HCT116 (cell line): Measurements from ENCODE around the gene STRC. TPM values are rescaled to one million over a fixed set of nuclear protein-coding genes. Genes with fewer than 3 reads are reported as not detected.

Source experiments
- ATAC-seq: fragments of 200-7000 bp; cut with Tn5 transposase; 2 replicates; pipeline ENCODE4 v1.9.1; 2020; ENCODE audit warnings: mild to moderate bottlenecking, moderate library complexity
- BruUV-seq: library from RNA; stranded (reverse); fragments of 400-500 nt; replicated peaks from 2 replicates; lab custom pipeline; 2021; lab: Mats Ljungman, UMichigan
- CTCF ChIA-PET: fragments of 300-600 bp; sonication (Branson Sonifier 250); formaldehyde crosslinking; loops from one replicate; lab custom pipeline; 2021; ENCODE audit warnings: antibody characterized with exemption; lab: Charles Lee
- POLR2A ChIA-PET: fragments of 300-600, 350-600 bp; sonication (Branson Sonifier 250); formaldehyde crosslinking; loops from one replicate; lab custom pipeline; 2021; ENCODE audit warnings: antibody characterized with exemption; lab: Charles Lee
- RAD21 ChIA-PET, 2 experiments: fragments of 300-600 bp; sonication (Branson Sonifier 250); formaldehyde crosslinking; loops; one replicate each; lab custom pipeline; 2023; ENCODE audit warnings: low total read pairs in 2 of 2; ENCODE audit not compliant: uncharacterized antibody in 2 of 2, unreplicated experiment in 2 of 2, low non-redundant PET in 1 of 2; lab: Charles Lee
- DNase-seq: peaks from one replicate; pipeline ENCODE4 v3.0.0-alpha.2; 2010; ENCODE audit warnings: low read depth, low spot score
- H2AFZ ChIP-seq: fragments of 200-600 bp; shearing (Covaris generic), sonication (generic); 2 replicates; pipeline ENCODE4 v1.6.1; 2017; ENCODE audit warnings: low read depth, mixed run types, mixed read lengths, antibody characterized with exemption, low read length; ENCODE audit not compliant: poor library complexity, severe bottlenecking
- H3K27ac ChIP-seq: 2 replicates; pipeline ENCODE4 v1.5.1; 2012; ENCODE audit warnings: low read depth, low read length
- H3K27me3 ChIP-seq: fragments of 200-600 bp; sonication (generic); 2 replicates; pipeline ENCODE4 v1.6.1; 2016; ENCODE audit warnings: mixed run types, low read length, mixed read lengths; ENCODE audit not compliant: insufficient read depth
- H3K36me3 ChIP-seq, 2 experiments: fragments of 200-500 bp in 1 of 2; fragments of 200-600 bp in 1 of 2; sonication (Bioruptor generic) in 1 of 2; sonication (generic) in 1 of 2; 2 replicates each; pipeline versions ENCODE4 v1.5.1 to v1.6.1; 2014 to 2016; ENCODE audit warnings: low read length in 2 of 2, inconsistent platforms in 1 of 2, mixed read lengths in 1 of 2, mixed run types in 1 of 2; ENCODE audit not compliant: insufficient read depth in 2 of 2, control insufficient read depth in 1 of 2
- H3K4me1 ChIP-seq, 2 experiments: fragments of 200-600 bp in 1 of 2; sonication (generic) in 1 of 2; 2 replicates each; pipeline versions ENCODE4 v1.5.1 to v1.6.1; 2012 to 2017; ENCODE audit warnings: low read length in 2 of 2, inconsistent platforms in 1 of 2, mild to moderate bottlenecking in 1 of 2, mixed read lengths in 1 of 2, mixed run types in 1 of 2, moderate library complexity in 1 of 2; ENCODE audit not compliant: insufficient read depth in 2 of 2, control insufficient read depth in 1 of 2
- H3K4me2 ChIP-seq: fragments of 200-600 bp; sonication (generic); 2 replicates; pipeline ENCODE4 v1.6.1; 2017; ENCODE audit warnings: mixed run types, low read length, mixed read lengths
- H3K4me3 ChIP-seq, 2 experiments: fragments of 200-600 bp in 1 of 2; sonication (generic) in 1 of 2; replicated peaks in 1 of 2; 2 replicates each; pipeline ENCODE4 v1.5.1; 2011 to 2016; ENCODE audit warnings: low read length in 2 of 2, control low read depth in 1 of 2, low read depth in 1 of 2, mild to moderate bottlenecking in 1 of 2, mixed read lengths in 1 of 2, mixed run types in 1 of 2
- H3K79me2 ChIP-seq: fragments of 200-600 bp; sonication (generic); 2 replicates; pipeline ENCODE4 v1.6.1; 2017; ENCODE audit warnings: mild to moderate bottlenecking, mixed run types, low read length, moderate library complexity, mixed read lengths; ENCODE audit not compliant: insufficient read depth
- H3K9ac ChIP-seq: fragments of 200-600 bp; sonication (generic); 2 replicates; pipeline ENCODE4 v1.6.1; 2016; ENCODE audit warnings: low read length, mixed read lengths
- H3K9me2 ChIP-seq: fragments of 200-600 bp; sonication (generic), shearing (Covaris generic); 2 replicates; pipeline ENCODE4 v1.6.1; 2017; ENCODE audit warnings: mixed run types, mild to moderate bottlenecking, moderate library complexity; ENCODE audit not compliant: insufficient read depth
- H3K9me3 ChIP-seq, 2 experiments: fragments of 200-500 bp in 1 of 2; fragments of 200-600 bp in 1 of 2; sonication (Bioruptor generic) in 1 of 2; sonication (generic) in 1 of 2; 2 replicates each; pipeline ENCODE4 v1.6.1; 2014 to 2017; ENCODE audit warnings: low read length in 2 of 2, mixed read lengths in 2 of 2, inconsistent platforms in 1 of 2, low read depth in 1 of 2, mild to moderate bottlenecking in 1 of 2, mixed run types in 1 of 2, moderate library complexity in 1 of 2; ENCODE audit not compliant: control insufficient read depth in 1 of 2, insufficient read depth in 1 of 2
- H4K20me1 ChIP-seq: fragments of 200-600 bp; sonication (generic), shearing (Covaris generic); 2 replicates; pipeline ENCODE4 v1.6.1; 2017; ENCODE audit warnings: mixed run types, mild to moderate bottlenecking, moderate library complexity; ENCODE audit not compliant: insufficient read depth
- POLR2A ChIP-seq: IDR thresholded peaks from 2 replicates; pipeline ENCODE4 v1.7.0; 2011; ENCODE audit warnings: borderline replicate concordance; ENCODE audit not compliant: insufficient read depth, insufficient read length; ENCODE audit errors: extremely low read depth
- RAD21 ChIP-seq: IDR thresholded peaks from 2 replicates; pipeline ENCODE4 v1.6.1; 2012; ENCODE audit warnings: low read depth, mild to moderate bottlenecking
- intact Hi-C: fragments of 100-400 bp; cut with micrococcal nuclease; formaldehyde crosslinking; loops from 2 replicates; pipeline ENCODE4 v1.10.0; 2022
- total RNA-seq: library from RNA; stranded (reverse); gene quantifications from one replicate; pipeline ENCODE4 v1.2.1, GENCODE V29; 2021; ENCODE audit not compliant: unreplicated experiment
- TF ChIP-seq, protein P1 (sequence below): IDR thresholded peaks from 2 replicates; pipeline ENCODE4 v1.6.1; 2012

Gene STRC
- total RNA-seq, 1 experiment from 2014 or later: 0.91 TPM

GRCh38 chr15:43550527-43551363, 67.9 kb downstream of the STRC start:
- Histone ChIP-seq H3K9me3 (no peaks in the 10 kb centered on the region), H3K4me3 (no peak overlapping the region), H3K9ac (no peak overlapping the region), H3K9me2 (no peaks in the 10 kb centered on the region), H3K36me3 (peaks cover 3 to 6% of the 10 kb centered on the region in 2 experiments; a peak in 1 of 4 replicates), H3K4me2 (no peak overlapping the region), H4K20me1 (no peaks in the 10 kb centered on the region), H3K4me1 (no peaks in the 10 kb centered on the region), H3K27ac (no peak overlapping the region), H3K27me3 (no peaks in the 10 kb centered on the region), H3K79me2 (no peaks in the 10 kb centered on the region), H2AFZ (no peak overlapping the region)
- intact Hi-C loops: no loop called here
- ATAC-seq (no peak), DNase-seq (no peak)
- ChIA-PET CTCF (no interaction called here), RAD21 (no interaction called here), POLR2A (no interaction called here)
- no TSS peak for BruUV-seq
- no peak for TF ChIP-seq RAD21
- TF ChIP-seq, protein P1, sequence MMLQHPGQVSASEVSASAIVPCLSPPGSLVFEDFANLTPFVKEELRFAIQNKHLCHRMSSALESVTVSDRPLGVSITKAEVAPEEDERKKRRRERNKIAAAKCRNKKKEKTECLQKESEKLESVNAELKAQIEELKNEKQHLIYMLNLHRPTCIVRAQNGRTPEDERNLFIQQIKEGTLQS: no peak
- no peak for TF ChIP-seq POLR2A

Other genes starting within 250 kb of the STRC start
- gene ZSCAN29, start 247.8 kb downstream of the STRC start, total RNA-seq: 27.3 TPM
- 38.6 TPM for gene TUBGCP4, start 247.7 kb downstream of the STRC start, total RNA-seq
- 54.1 TPM for gene TP53BP1, start 125.6 kb downstream of the STRC start, total RNA-seq
- gene MAP1A, start 101.2 kb downstream of the STRC start, total RNA-seq: 1.9 TPM
- gene PPIP5K1, start 28.6 kb downstream of the STRC start, total RNA-seq: 62.4 TPM
- 24.4 TPM for gene CKMT1B, start 24.8 kb downstream of the STRC start, total RNA-seq
- 3.6 TPM for gene CATSPER2, start 30.0 kb upstream of the STRC start, total RNA-seq
- 21.6 TPM for gene CKMT1A, start 75.1 kb upstream of the STRC start, total RNA-seq
- gene PDIA3, start 127.6 kb upstream of the STRC start, total RNA-seq: 435 TPM
- gene ELL3, start 158.2 kb upstream of the STRC start, total RNA-seq: 16.2 TPM
- gene SERF2, start 173.5 kb upstream of the STRC start, total RNA-seq: 656 TPM
- gene SERINC4, start 181.4 kb upstream of the STRC start, total RNA-seq: 0.12 TPM
- 20.6 TPM for gene HYPK, start 181.8 kb upstream of the STRC start, total RNA-seq
- gene MFAP1, start 205.9 kb upstream of the STRC start, total RNA-seq: 32.7 TPM
- 33.0 TPM for gene WDR76, start 208.2 kb upstream of the STRC start, total RNA-seq